ENCODE data around the gene RIMOC1.
A peak's percentile ranks its signal among the peaks of the same experiment; 100 is the strongest.

The RIMOC1 gene

DNA sequence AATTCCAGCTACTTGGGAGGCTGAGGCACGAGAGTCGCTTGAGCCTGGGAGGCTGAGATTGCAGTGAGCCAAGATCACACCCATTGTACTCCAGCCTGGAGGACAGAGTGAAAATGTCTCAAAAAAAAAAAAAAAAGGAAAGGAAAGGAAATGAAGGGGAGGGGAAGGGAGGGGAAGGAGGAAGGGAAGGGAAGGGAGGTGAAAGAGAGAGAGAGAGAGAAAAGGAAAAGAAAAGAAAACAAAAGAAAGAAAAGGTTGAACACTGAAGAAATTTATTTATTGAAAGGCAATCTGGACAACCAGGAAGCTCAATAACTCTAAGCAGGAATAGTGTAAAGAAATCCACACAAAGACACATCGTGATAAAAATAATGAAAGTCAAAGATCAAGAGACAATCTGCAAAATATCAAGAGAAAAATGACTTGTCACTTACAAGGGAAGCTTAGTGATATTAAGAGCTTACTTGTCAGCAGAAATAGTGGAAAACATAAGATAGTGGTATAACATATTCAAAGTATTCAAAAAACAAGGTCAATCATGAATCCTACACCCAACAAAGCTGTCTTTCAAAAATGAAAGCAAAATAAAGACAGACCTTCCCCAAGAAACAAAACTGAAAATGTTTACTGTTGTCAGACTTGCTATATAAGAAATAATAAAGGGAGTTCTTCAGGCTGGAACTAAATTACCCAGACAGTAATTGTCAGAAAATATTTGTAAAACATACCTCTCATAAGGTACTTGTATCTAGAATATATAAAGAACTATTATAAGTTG lies 10.9 kb upstream of the RIMOC1 start:
- H2AFZ ChIP-seq (ENCODE audit: low read length) = no peak overlapping the region; the same call in 1 of the 2 replicates
- TF ChIP-seq, protein P1, sequence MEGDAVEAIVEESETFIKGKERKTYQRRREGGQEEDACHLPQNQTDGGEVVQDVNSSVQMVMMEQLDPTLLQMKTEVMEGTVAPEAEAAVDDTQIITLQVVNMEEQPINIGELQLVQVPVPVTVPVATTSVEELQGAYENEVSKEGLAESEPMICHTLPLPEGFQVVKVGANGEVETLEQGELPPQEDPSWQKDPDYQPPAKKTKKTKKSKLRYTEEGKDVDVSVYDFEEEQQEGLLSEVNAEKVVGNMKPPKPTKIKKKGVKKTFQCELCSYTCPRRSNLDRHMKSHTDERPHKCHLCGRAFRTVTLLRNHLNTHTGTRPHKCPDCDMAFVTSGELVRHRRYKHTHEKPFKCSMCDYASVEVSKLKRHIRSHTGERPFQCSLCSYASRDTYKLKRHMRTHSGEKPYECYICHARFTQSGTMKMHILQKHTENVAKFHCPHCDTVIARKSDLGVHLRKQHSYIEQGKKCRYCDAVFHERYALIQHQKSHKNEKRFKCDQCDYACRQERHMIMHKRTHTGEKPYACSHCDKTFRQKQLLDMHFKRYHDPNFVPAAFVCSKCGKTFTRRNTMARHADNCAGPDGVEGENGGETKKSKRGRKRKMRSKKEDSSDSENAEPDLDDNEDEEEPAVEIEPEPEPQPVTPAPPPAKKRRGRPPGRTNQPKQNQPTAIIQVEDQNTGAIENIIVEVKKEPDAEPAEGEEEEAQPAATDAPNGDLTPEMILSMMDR (conservative IDR thresholded peaks at IDR 0.05; ENCODE audit: low read length) = no peak
- no peak for TF ChIP-seq EZH2phosphoT487 (IDR thresholded peaks at IDR 0.05; ENCODE audit: borderline replicate concordance)
- no peak overlapping the region for H3K4me3 ChIP-seq (ENCODE audit: low read length, poor library complexity, severe bottlenecking)
- H3K36me3 ChIP-seq (ENCODE audit: insufficient read depth, low read length) = no peaks in the 10 kb centered on the region
- peak overlapping the region; percentile 19 for H3K4me2 ChIP-seq (ENCODE audit: low read depth, low read length, poor library complexity, severe bottlenecking)
- no peaks in the 10 kb centered on the region for H3K4me1 ChIP-seq (ENCODE audit: insufficient read depth, low read length, poor library complexity, severe bottlenecking)
- no peaks in the 10 kb centered on the region for H3K9me2 ChIP-seq (replicated peaks; ENCODE audit: low read depth, low read length)
- no peaks in the 10 kb centered on the region for H3K9me3 ChIP-seq (ENCODE audit: insufficient read depth, low read depth, low read length)
- H4K20me1 ChIP-seq (ENCODE audit: insufficient read depth, low read length, poor library complexity, severe bottlenecking) = no peaks in the 10 kb centered on the region
- no peaks in the 10 kb centered on the region for H3K79me2 ChIP-seq (ENCODE audit: insufficient read depth, low read length)
- H3K9ac ChIP-seq (ENCODE audit: low read depth, low read length, poor library complexity, severe bottlenecking) = no peak overlapping the region
- H3F3A ChIP-seq (ENCODE audit: low read depth) = no peaks in the 10 kb centered on the region
- peaks cover 40% of the 10 kb centered on the region for H3K27me3 ChIP-seq (ENCODE audit: insufficient read depth, low read length, poor library complexity, severe bottlenecking)

DNA sequence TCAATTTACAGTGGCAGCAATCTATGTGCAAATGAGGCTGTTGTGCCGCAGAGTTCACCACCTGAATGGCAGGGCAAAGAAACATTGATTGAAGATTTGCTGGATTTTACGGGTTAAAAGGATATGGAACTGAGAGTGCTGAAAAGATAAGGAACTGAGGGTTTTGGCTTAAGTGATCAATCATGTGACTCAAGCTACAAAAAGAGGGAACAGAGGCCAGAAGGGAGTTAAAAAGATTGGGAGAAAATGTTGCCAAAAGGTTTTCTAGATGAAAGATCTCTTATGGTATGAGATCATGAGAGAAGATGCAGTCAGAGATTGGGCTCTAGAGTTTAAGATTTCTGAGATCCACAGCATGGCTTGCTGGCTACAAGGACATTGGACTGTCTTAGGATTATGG lies 7.9 kb upstream of the RIMOC1 start:
- Histone ChIP-seq H4K20me1 (ENCODE audit: insufficient read depth, low read length, poor library complexity, severe bottlenecking) (no peaks in the 10 kb centered on the region), H3K27me3 (ENCODE audit: insufficient read depth, low read length, poor library complexity, severe bottlenecking) (peaks cover 40% of the 10 kb centered on the region)
- no peak for TF ChIP-seq EZH2phosphoT487 (IDR thresholded peaks at IDR 0.05; ENCODE audit: borderline replicate concordance)
- TF ChIP-seq, protein P1 (conservative IDR thresholded peaks at IDR 0.05; ENCODE audit: low read length) = no peak

DNA sequence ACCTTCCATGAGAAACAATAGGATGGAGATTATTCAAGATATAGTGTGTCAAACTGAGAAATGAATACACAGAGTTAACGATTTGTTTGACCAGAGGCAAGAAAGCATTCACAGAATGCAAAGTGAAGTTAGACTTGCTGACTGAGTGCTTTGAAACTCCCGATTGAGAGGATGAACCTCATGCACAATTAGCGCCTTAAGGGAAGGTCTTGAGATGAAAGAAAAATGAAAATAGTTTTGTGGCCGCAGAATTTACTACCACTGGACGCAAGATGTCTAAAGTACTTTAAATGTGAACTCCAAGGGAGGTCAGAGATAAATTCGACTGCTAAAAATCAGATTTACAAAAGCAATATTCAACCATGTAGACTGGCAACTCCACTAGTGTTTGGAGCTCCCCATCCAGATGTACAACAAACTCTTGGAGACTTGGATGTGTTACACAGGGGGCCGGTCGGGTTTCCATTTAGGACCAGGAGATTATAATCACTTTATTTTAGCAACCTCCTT lies 707 bp upstream of the RIMOC1 start:
- Histone ChIP-seq H2AFZ (ENCODE audit: low read length) (peak overlapping the region; percentile 78; the same call in 1 of the 2 replicates), H3K36me3 (ENCODE audit: insufficient read depth, low read length) (no peaks in the 10 kb centered on the region; the same call in 1 of the 2 replicates), H3K27me3 (ENCODE audit: insufficient read depth, low read length, poor library complexity, severe bottlenecking) (peaks cover 11% of the 10 kb centered on the region), H3K4me3 (ENCODE audit: low read length, poor library complexity, severe bottlenecking) (peak overlapping the region; percentile 98), H3K9me3 (ENCODE audit: insufficient read depth, low read depth, low read length) (no peaks in the 10 kb centered on the region), H3K4me1 (ENCODE audit: insufficient read depth, low read length, poor library complexity, severe bottlenecking) (peaks cover 33% of the 10 kb centered on the region), H3F3A (ENCODE audit: low read depth) (no peaks in the 10 kb centered on the region), H4K20me1 (ENCODE audit: insufficient read depth, low read length, poor library complexity, severe bottlenecking) (peaks cover 13% of the 10 kb centered on the region), H3K9me2 (replicated peaks; ENCODE audit: low read depth, low read length) (no peaks in the 10 kb centered on the region), H3K4me2 (ENCODE audit: low read depth, low read length, poor library complexity, severe bottlenecking) (peak overlapping the region; percentile 73), H3K79me2 (ENCODE audit: insufficient read depth, low read length) (peaks cover 35% of the 10 kb centered on the region), H3K9ac (ENCODE audit: low read depth, low read length, poor library complexity, severe bottlenecking) (peak overlapping the region; percentile 64)
- TF ChIP-seq, protein P1 (conservative IDR thresholded peaks at IDR 0.05; ENCODE audit: low read length) = no peak
- TF ChIP-seq EZH2phosphoT487 (IDR thresholded peaks at IDR 0.05; ENCODE audit: borderline replicate concordance) = no peak

More for the DNA sequence above, 7.9 kb upstream of the RIMOC1 start:
- Histone ChIP-seq H3K9ac (ENCODE audit: low read depth, low read length, poor library complexity, severe bottlenecking) (no peak overlapping the region), H2AFZ (ENCODE audit: low read length) (no peak overlapping the region), H3K4me1 (ENCODE audit: insufficient read depth, low read length, poor library complexity, severe bottlenecking) (no peaks in the 10 kb centered on the region), H3K9me3 (ENCODE audit: insufficient read depth, low read depth, low read length) (no peaks in the 10 kb centered on the region), H3K9me2 (replicated peaks; ENCODE audit: low read depth, low read length) (no peaks in the 10 kb centered on the region), H3K4me3 (ENCODE audit: low read length, poor library complexity, severe bottlenecking) (no peak overlapping the region), H3K36me3 (ENCODE audit: insufficient read depth, low read length) (no peaks in the 10 kb centered on the region), H3F3A (ENCODE audit: low read depth) (no peaks in the 10 kb centered on the region), H3K79me2 (ENCODE audit: insufficient read depth, low read length) (no peaks in the 10 kb centered on the region), H3K4me2 (ENCODE audit: low read depth, low read length, poor library complexity, severe bottlenecking) (no peak overlapping the region)

Measured in Loucy (cell line).